Memory B cell (primary cell): ENCODE results near the gene ARRDC3.
"Not testable (repeated sequence)": the region's sequence is repeated elsewhere in the genome, so short reads cannot be mapped to it uniquely, and the experiment has no call there.

Source experiments
- ATAC-seq: fragments of 150-1000 bp; cut with Tn5 transposase; 2 replicates; pipeline ENCODE4 v1.10.0; 2021; ENCODE audit warnings: low read depth, mild to moderate bottlenecking, moderate library complexity
- DNase-seq, 2 donors: peaks; one replicate each; pipeline ENCODE4 v3.0.0; 2022; ENCODE audit warnings: low spot score in 2 of 2
- H3K27ac Mint-ChIP-seq: one replicate; pipeline ENCODE4 v1.8.0; 2022; ENCODE audit warnings: mild to moderate bottlenecking, moderate library complexity, mixed read lengths
- H3K27me3 Mint-ChIP-seq: one replicate; pipeline ENCODE4 v1.8.0; 2022; ENCODE audit warnings: mixed read lengths
- H3K36me3 Mint-ChIP-seq: one replicate; pipeline ENCODE4 v1.8.0; 2022; ENCODE audit warnings: mild to moderate bottlenecking, mixed read lengths
- H3K4me1 Mint-ChIP-seq: one replicate; pipeline ENCODE4 v1.8.0; 2022; ENCODE audit warnings: mixed read lengths
- H3K4me3 Mint-ChIP-seq: one replicate; pipeline ENCODE4 v1.8.0; 2022; ENCODE audit warnings: mild to moderate bottlenecking, moderate library complexity, mixed read lengths
- H3K9me3 Mint-ChIP-seq: one replicate; pipeline ENCODE4 v1.8.0; 2022; ENCODE audit warnings: mixed read lengths

Gene ARRDC3

GRCh38 chr5:91359962-91360609 lies 23.0 kb downstream of the ARRDC3 start:
- no peak overlapping the region for H3K27ac Mint-ChIP-seq
- H3K36me3 Mint-ChIP-seq, result peaks cover 3% of the 10 kb centered on the region
- ATAC-seq (no peak), DNase-seq (no peak)
- H3K9me3 Mint-ChIP-seq, result peaks cover 4% of the 10 kb centered on the region
- no peaks in the 10 kb centered on the region for H3K27me3 Mint-ChIP-seq
- peaks cover 17% of the 10 kb centered on the region for H3K4me1 Mint-ChIP-seq
- H3K4me3 Mint-ChIP-seq, result no peak overlapping the region

- DNase-seq (no peak), ATAC-seq (no peak)
- peaks cover 3% of the 10 kb centered on the region for H3K36me3 Mint-ChIP-seq
- peaks cover 4% of the 10 kb centered on the region for H3K9me3 Mint-ChIP-seq
- H3K27me3 Mint-ChIP-seq, result no peaks in the 10 kb centered on the region
- no peak overlapping the region for H3K27ac Mint-ChIP-seq
- peaks cover 21% of the 10 kb centered on the region for H3K4me1 Mint-ChIP-seq
- H3K4me3 Mint-ChIP-seq, result no peak overlapping the region
Measured at GRCh38 chr5:91357806-91358205, 25.3 kb downstream of the ARRDC3 start.

- peaks cover 3% of the 10 kb centered on the region for H3K36me3 Mint-ChIP-seq
- DNase-seq (no peak), ATAC-seq (no peak)
- H3K4me1 Mint-ChIP-seq, result peaks cover 21% of the 10 kb centered on the region
- H3K27me3 Mint-ChIP-seq, result no peaks in the 10 kb centered on the region
- peaks cover 4% of the 10 kb centered on the region for H3K9me3 Mint-ChIP-seq
- H3K4me3 Mint-ChIP-seq, result no peak overlapping the region
- no peak overlapping the region for H3K27ac Mint-ChIP-seq
Measured at GRCh38 chr5:91357012-91357634, 26.0 kb downstream of the ARRDC3 start.

- not testable (repeated sequence) for H3K9me3 Mint-ChIP-seq
Measured at GRCh38 chr5:91354867-91355266, 28.2 kb downstream of the ARRDC3 start.

GRCh38 chr5:91352831-91353695 lies 30.1 kb downstream of the ARRDC3 start:
- DNase-seq (no peak), ATAC-seq (no peak)
- no peak overlapping the region for H3K27ac Mint-ChIP-seq
- H3K4me1 Mint-ChIP-seq, result peaks cover 16% of the 10 kb centered on the region
- no peak overlapping the region for H3K4me3 Mint-ChIP-seq
- no peaks in the 10 kb centered on the region for H3K9me3 Mint-ChIP-seq
- H3K36me3 Mint-ChIP-seq, result no peaks in the 10 kb centered on the region
- no peaks in the 10 kb centered on the region for H3K27me3 Mint-ChIP-seq

More at GRCh38 chr5:91354867-91355266, 28.2 kb downstream of the ARRDC3 start:
- not testable (repeated sequence) for H3K4me3 Mint-ChIP-seq, H3K27ac Mint-ChIP-seq, H3K27me3 Mint-ChIP-seq, H3K36me3 Mint-ChIP-seq
- DNase-seq (peak in 1 of 2 donors; percentile 3), ATAC-seq (peak; percentile 93)
- peaks cover 16% of the 10 kb centered on the region for H3K4me1 Mint-ChIP-seq

GRCh38 chr5:91345461-91345860 lies 37.7 kb downstream of the ARRDC3 start:
- Mint-ChIP-seq H3K27ac (no peak overlapping the region), H3K36me3 (no peaks in the 10 kb centered on the region), H3K9me3 (no peaks in the 10 kb centered on the region), H3K27me3 (peaks cover 2% of the 10 kb centered on the region), H3K4me1 (no peaks in the 10 kb centered on the region), H3K4me3 (no peak overlapping the region)
- DNase-seq (no peak), ATAC-seq (no peak)

GRCh38 chr5:91344661-91345200 lies 38.4 kb downstream of the ARRDC3 start:
- H3K4me1 Mint-ChIP-seq, H3K27me3 Mint-ChIP-seq, H3K9me3 Mint-ChIP-seq, H3K27ac Mint-ChIP-seq, H3K36me3 Mint-ChIP-seq, DNase-seq, ATAC-seq, H3K4me3 Mint-ChIP-seq: not testable (repeated sequence)

GRCh38 chr5:91343916-91344315 lies 39.2 kb downstream of the ARRDC3 start:
- Mint-ChIP-seq H3K36me3 (no peaks in the 10 kb centered on the region), H3K9me3 (no peaks in the 10 kb centered on the region), H3K4me3 (no peak overlapping the region), H3K4me1 (no peaks in the 10 kb centered on the region), H3K27me3 (peaks cover 2% of the 10 kb centered on the region), H3K27ac (no peak overlapping the region)
- ATAC-seq (no peak), DNase-seq (no peak)

- not testable (repeated sequence) for H3K9me3 Mint-ChIP-seq, H3K4me3 Mint-ChIP-seq, H3K4me1 Mint-ChIP-seq, ATAC-seq, H3K36me3 Mint-ChIP-seq, H3K27me3 Mint-ChIP-seq, DNase-seq, H3K27ac Mint-ChIP-seq
Measured at GRCh38 chr5:91342931-91343330, 40.2 kb downstream of the ARRDC3 start.

- Mint-ChIP-seq H3K27ac (no peak overlapping the region), H3K4me1 (no peaks in the 10 kb centered on the region), H3K36me3 (no peaks in the 10 kb centered on the region)
Measured at GRCh38 chr5:91341154-91341553, 42.0 kb downstream of the ARRDC3 start.

GRCh38 chr5:91340532-91340931 lies 42.6 kb downstream of the ARRDC3 start:
- Mint-ChIP-seq H3K4me3 (no peak overlapping the region), H3K27ac (no peak overlapping the region), H3K9me3 (no peaks in the 10 kb centered on the region), H3K27me3 (peaks cover 6% of the 10 kb centered on the region), H3K4me1 (no peaks in the 10 kb centered on the region), H3K36me3 (no peaks in the 10 kb centered on the region)
- DNase-seq (no peak), ATAC-seq (no peak)

More at GRCh38 chr5:91341154-91341553, 42.0 kb downstream of the ARRDC3 start:
- no peaks in the 10 kb centered on the region for H3K9me3 Mint-ChIP-seq
- no peak overlapping the region for H3K4me3 Mint-ChIP-seq
- ATAC-seq (no peak), DNase-seq (no peak)
- H3K27me3 Mint-ChIP-seq, result peaks cover 5% of the 10 kb centered on the region

GRCh38 chr5:91339063-91339705 lies 43.9 kb downstream of the ARRDC3 start:
- Mint-ChIP-seq H3K4me3 (no peak overlapping the region), H3K4me1 (no peaks in the 10 kb centered on the region), H3K27me3 (peaks cover 6% of the 10 kb centered on the region), H3K9me3 (no peaks in the 10 kb centered on the region), H3K27ac (no peak overlapping the region), H3K36me3 (no peaks in the 10 kb centered on the region)
- DNase-seq (no peak), ATAC-seq (no peak)

GRCh38 chr5:91332267-91333045 lies 50.7 kb downstream of the ARRDC3 start:
- Mint-ChIP-seq H3K27ac (no peak overlapping the region), H3K4me1 (no peaks in the 10 kb centered on the region), H3K9me3 (no peaks in the 10 kb centered on the region), H3K4me3 (no peak overlapping the region), H3K27me3 (peaks cover 3% of the 10 kb centered on the region), H3K36me3 (no peaks in the 10 kb centered on the region)
- ATAC-seq (no peak), DNase-seq (no peak)
